ENCODE data around the gene CEP112. TPM values are rescaled to one million over a fixed set of nuclear protein-coding genes. Genes with fewer than 3 reads are reported as not detected.

CEP112 gene
- total and polyA plus RNA-seq, 2 of the 4 experiments (the other 2 are of a cell fraction): 2.5 to 5.6 TPM

- Histone ChIP-seq H3K9me1 (ENCODE audit: insufficient read depth, low read length) (no peaks in the 10 kb centered on the region), H3K79me1 (ENCODE audit: low read depth in 1 of 2, low read length in 2 of 2) (no peaks in the 10 kb centered on the region), H4K20me1 (ENCODE audit: insufficient read depth, low read length) (no peaks in the 10 kb centered on the region), H2BK5ac (ENCODE audit: low read depth, low read length, poor library complexity, severe bottlenecking) (no peak overlapping the region), H3K4ac (ENCODE audit: low read depth, low read length) (no peak overlapping the region), H4K8ac (ENCODE audit: low read depth in 2 of 2, low read length in 2 of 2) (no peak overlapping the region), H3K27me3 (ENCODE audit: control insufficient read depth, insufficient read depth, low read length) (no peaks in the 10 kb centered on the region), H3K36me3 (ENCODE audit: control insufficient read depth, insufficient read depth, low read length) (no peaks in the 10 kb centered on the region), H3K18ac (ENCODE audit: low read depth, low read length) (no peak overlapping the region), H3K56ac (ENCODE audit: extremely low read depth, insufficient read depth, low read length) (no peak overlapping the region), H2BK15ac (ENCODE audit: low read depth, low read length) (no peak overlapping the region), H3K14ac (replicated peaks; ENCODE audit: low read depth, low read length) (no peak overlapping the region; the same call in 1 of the 2 replicates), H2AFZ (replicated peaks; ENCODE audit: low read length, poor library complexity) (no peak overlapping the region), H4K91ac (ENCODE audit: insufficient read depth, low read depth, low read length) (no peak overlapping the region), H3K4me2 (ENCODE audit: low read depth, low read length) (no peak overlapping the region), H3K9ac (ENCODE audit: low read depth, low read length) (no peak overlapping the region), H3K23ac (ENCODE audit: low read depth, low read length) (no peak overlapping the region), H2AK5ac (ENCODE audit: low read depth, low read length) (no peak overlapping the region), H2BK120ac (ENCODE audit: low read depth, low read length) (no peak overlapping the region), H2BK20ac (ENCODE audit: low read depth, low read length) (no peak overlapping the region), H2AK9ac (replicated peaks; ENCODE audit: low read depth, low read length, poor library complexity) (no peak overlapping the region), H3K27ac (ENCODE audit: insufficient read depth, low read length) (no peak overlapping the region), H3K4me1 (ENCODE audit: control insufficient read depth, insufficient read depth, low read length) (no peaks in the 10 kb centered on the region), H3K9me3 (ENCODE audit: control insufficient read depth, insufficient read depth, low read length) (peaks cover 2% of the 10 kb centered on the region; the same call in 1 of the 2 replicates), H4K5ac (ENCODE audit: low read depth, low read length) (no peak overlapping the region), H3K4me3 (ENCODE audit: insufficient read depth, low read depth, low read length) (no peak overlapping the region)
- ATAC-seq (ENCODE audit: low read depth) (no peak), DNase-seq (no peak)
- ChIA-PET CTCF (no interaction called here), POLR2A (ENCODE audit: unreplicated experiment) (no interaction called here)
- 77% methylated on average over 4 of the region's 5 CpGs; no CpG with 5 or more reads in 1 of the 2 experiments for WGBS, 2 experiments (ENCODE audit: extremely low coverage in 2 of 2, insufficient read length in 1 of 2)
- BruUV-seq (replicated peaks): no TSS peak
- in situ Hi-C loops (cut with MboI; ENCODE audit: low sequenced_read_pairs) (no loop called here), dilution Hi-C loops (cut with HindIII; ENCODE audit: low sequenced_read_pairs, unreplicated experiment) (no loop called here), intact Hi-C loops (cut with micrococcal nuclease) (no loop called here)
- no peak for TF ChIP-seq FOS (IDR thresholded peaks at IDR 0.05; ENCODE audit: low read depth, low read length)
- no peak for TF ChIP-seq MAZ (IDR thresholded peaks at IDR 0.05; ENCODE audit: borderline replicate concordance, low read depth, low read length)
- no peak for TF ChIP-seq MXI1 (IDR thresholded peaks at IDR 0.05; ENCODE audit: borderline replicate concordance, low read depth, low read length)
- TF ChIP-seq, protein P1, sequence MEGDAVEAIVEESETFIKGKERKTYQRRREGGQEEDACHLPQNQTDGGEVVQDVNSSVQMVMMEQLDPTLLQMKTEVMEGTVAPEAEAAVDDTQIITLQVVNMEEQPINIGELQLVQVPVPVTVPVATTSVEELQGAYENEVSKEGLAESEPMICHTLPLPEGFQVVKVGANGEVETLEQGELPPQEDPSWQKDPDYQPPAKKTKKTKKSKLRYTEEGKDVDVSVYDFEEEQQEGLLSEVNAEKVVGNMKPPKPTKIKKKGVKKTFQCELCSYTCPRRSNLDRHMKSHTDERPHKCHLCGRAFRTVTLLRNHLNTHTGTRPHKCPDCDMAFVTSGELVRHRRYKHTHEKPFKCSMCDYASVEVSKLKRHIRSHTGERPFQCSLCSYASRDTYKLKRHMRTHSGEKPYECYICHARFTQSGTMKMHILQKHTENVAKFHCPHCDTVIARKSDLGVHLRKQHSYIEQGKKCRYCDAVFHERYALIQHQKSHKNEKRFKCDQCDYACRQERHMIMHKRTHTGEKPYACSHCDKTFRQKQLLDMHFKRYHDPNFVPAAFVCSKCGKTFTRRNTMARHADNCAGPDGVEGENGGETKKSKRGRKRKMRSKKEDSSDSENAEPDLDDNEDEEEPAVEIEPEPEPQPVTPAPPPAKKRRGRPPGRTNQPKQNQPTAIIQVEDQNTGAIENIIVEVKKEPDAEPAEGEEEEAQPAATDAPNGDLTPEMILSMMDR (conservative IDR thresholded peaks at IDR 0.05; ENCODE audit: low read depth, low read length): no peak
- TF ChIP-seq RAD21 (IDR thresholded peaks at IDR 0.05; ENCODE audit: low read length): no peak
- no peak for TF ChIP-seq CHD1 (IDR thresholded peaks at IDR 0.05; ENCODE audit: low read depth, low read length)
- TF ChIP-seq MAFK (IDR thresholded peaks at IDR 0.05; ENCODE audit: low read depth, low read length): no peak
- no peak for TF ChIP-seq RFX5 (IDR thresholded peaks at IDR 0.05; ENCODE audit: low read depth, low read length)
- TF ChIP-seq, protein P2, sequence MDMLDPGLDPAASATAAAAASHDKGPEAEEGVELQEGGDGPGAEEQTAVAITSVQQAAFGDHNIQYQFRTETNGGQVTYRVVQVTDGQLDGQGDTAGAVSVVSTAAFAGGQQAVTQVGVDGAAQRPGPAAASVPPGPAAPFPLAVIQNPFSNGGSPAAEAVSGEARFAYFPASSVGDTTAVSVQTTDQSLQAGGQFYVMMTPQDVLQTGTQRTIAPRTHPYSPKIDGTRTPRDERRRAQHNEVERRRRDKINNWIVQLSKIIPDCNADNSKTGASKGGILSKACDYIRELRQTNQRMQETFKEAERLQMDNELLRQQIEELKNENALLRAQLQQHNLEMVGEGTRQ (IDR thresholded peaks at IDR 0.05; ENCODE audit: low read depth, low read length): no peak
- TF ChIP-seq NFE2L2 (IDR thresholded peaks at IDR 0.05; ENCODE audit: low read depth, low read length): no peak
- no peak for TF ChIP-seq CEBPB (IDR thresholded peaks at IDR 0.05; ENCODE audit: low read depth, low read length)
- TF ChIP-seq POLR2A (IDR thresholded peaks at IDR 0.05; ENCODE audit: low read depth, low read length): no peak
These were observed 277.1 kb downstream of the CEP112 start for GRCh38 chr17:65914784-65915342.

Data from IMR-90 (cell line).